DOHH2 (cell line): Measurements from ENCODE around the gene CCNE1.

Experiments used
- H3F3A ChIP-seq: fragments of 200-600 bp; sonication (generic), shearing (Covaris generic); 2 replicates; pipeline ENCODE4 v1.6.0; 2016; ENCODE audit warnings: antibody characterized with exemption, mild to moderate bottlenecking; ENCODE audit not compliant: control insufficient read depth, insufficient read depth
- H3K27ac ChIP-seq: fragments of 200-600 bp; sonication (generic); 2 replicates; pipeline ENCODE4 v1.5.1; 2014; ENCODE audit warnings: low read depth, mild to moderate bottlenecking, low read length, moderate library complexity
- H3K27me3 ChIP-seq: fragments of 200-600 bp; sonication (generic); 2 replicates; pipeline ENCODE4 v1.6.1; 2014; ENCODE audit warnings: mild to moderate bottlenecking, low read length, mixed read lengths; ENCODE audit not compliant: control insufficient read depth
- H3K36me3 ChIP-seq: fragments of 200-600 bp; sonication (generic); 2 replicates; pipeline ENCODE4 v1.6.1; 2014; ENCODE audit warnings: mild to moderate bottlenecking, low read length, moderate library complexity, mixed read lengths; ENCODE audit not compliant: control insufficient read depth
- H3K4me1 ChIP-seq: fragments of 200-600 bp; sonication (generic); 2 replicates; pipeline ENCODE4 v1.6.1; 2014; ENCODE audit warnings: mild to moderate bottlenecking, low read length, mixed read lengths; ENCODE audit not compliant: control insufficient read depth
- H3K4me2 ChIP-seq: fragments of 200-600 bp; sonication (generic); 2 replicates; pipeline ENCODE4 v1.6.0; 2014; ENCODE audit warnings: mild to moderate bottlenecking, low read length, moderate library complexity
- H3K4me3 ChIP-seq: fragments of 200-600 bp; sonication (generic); 2 replicates; pipeline ENCODE4 v1.5.1; 2014; ENCODE audit warnings: mild to moderate bottlenecking, low read length, mixed read lengths
- H3K79me2 ChIP-seq: fragments of 200-600 bp; sonication (generic); 2 replicates; pipeline ENCODE4 v1.6.1; 2014; ENCODE audit warnings: mild to moderate bottlenecking, low read length, mixed read lengths; ENCODE audit not compliant: control insufficient read depth
- H3K9me2 ChIP-seq: fragments of 200-600 bp; sonication (generic); replicated peaks from 2 replicates; pipeline ENCODE4 v1.6.1; 2014; ENCODE audit warnings: mild to moderate bottlenecking, low read length, mixed read lengths; ENCODE audit not compliant: control insufficient read depth
- H3K9me3 ChIP-seq: fragments of 200-600 bp; sonication (generic); 2 replicates; pipeline ENCODE4 v1.6.1; 2014; ENCODE audit warnings: antibody characterized with exemption, low read length, mixed read lengths; ENCODE audit not compliant: control insufficient read depth, insufficient read depth
- H4K20me1 ChIP-seq: fragments of 200-600 bp; sonication (generic); 2 replicates; pipeline ENCODE4 v1.6.0; 2014; ENCODE audit warnings: low read depth, mild to moderate bottlenecking, antibody characterized with exemption, low read length, moderate library complexity; ENCODE audit not compliant: control insufficient read depth, insufficient read depth
- CTCF ChIP-seq: fragments of 200-600 bp; sonication (generic); IDR thresholded peaks from one replicate; pipeline ENCODE4 v1.5.1; 2014; ENCODE audit warnings: antibody characterized with exemption, mild to moderate bottlenecking, low read depth, low read length; ENCODE audit not compliant: poor library complexity, severe bottlenecking
- EZH2phosphoT487 ChIP-seq: fragments of 200-600 bp; sonication (generic); IDR thresholded peaks from 2 replicates; pipeline ENCODE4 v1.6.1; 2017; ENCODE audit warnings: borderline replicate concordance, mild to moderate bottlenecking, antibody characterized with exemption, low read length, moderate library complexity, mixed read lengths

Gene CCNE1

DNA sequence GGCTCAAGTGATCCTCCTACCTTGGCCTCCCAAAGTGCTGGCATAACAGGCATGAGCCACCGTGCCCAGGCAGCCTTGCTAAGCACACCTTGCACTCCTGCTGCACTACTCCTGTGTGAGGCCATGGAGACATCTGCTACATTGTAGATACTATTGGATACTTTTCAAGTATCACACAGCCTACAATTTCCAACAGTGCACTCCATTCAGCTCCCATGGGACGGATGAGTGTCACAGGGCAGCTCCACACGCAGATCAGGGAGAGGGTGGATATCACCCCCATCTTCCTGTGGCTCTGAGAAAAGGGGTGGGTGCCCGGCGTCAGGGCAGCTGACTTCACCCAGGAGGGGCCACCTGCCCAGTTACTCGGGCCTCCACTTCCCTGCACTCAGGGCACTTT is 39.1 kb upstream of the CCNE1 start:
- H4K20me1 ChIP-seq: no peaks in the 10 kb centered on the region
- no peaks in the 10 kb centered on the region for H3K36me3 ChIP-seq
- H3K4me3 ChIP-seq: no peak overlapping the region
- H3K4me2 ChIP-seq: no peak overlapping the region
- H3K27ac ChIP-seq: no peak overlapping the region
- no peaks in the 10 kb centered on the region for H3K9me2 ChIP-seq
- H3F3A ChIP-seq: no peaks in the 10 kb centered on the region
- no peaks in the 10 kb centered on the region for H3K4me1 ChIP-seq
- no peaks in the 10 kb centered on the region for H3K79me2 ChIP-seq
- no peak for TF ChIP-seq CTCF
- no peak for TF ChIP-seq EZH2phosphoT487
- no peaks in the 10 kb centered on the region for H3K9me3 ChIP-seq
- no peaks in the 10 kb centered on the region for H3K27me3 ChIP-seq

DNA sequence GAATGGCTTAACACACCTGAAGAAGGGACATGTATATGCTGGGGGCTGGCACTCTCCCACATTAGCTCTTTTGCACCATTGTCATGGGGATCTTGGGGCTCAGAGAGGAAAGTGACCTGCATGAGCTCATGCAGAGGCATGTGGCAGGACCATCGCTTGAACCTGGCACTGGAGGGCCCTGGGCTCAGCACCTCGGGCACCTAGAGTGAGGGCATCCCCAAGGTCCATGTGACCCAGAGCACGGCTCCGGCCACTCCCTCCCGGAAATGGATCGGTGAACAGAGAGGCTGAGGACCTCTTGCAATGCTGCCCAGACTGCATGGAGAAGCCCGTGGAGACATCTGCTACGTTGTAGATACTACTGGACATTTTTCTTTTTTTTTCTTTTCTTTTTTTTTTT is 38.6 kb upstream of the CCNE1 start:
- Histone ChIP-seq H3K4me3 (no peak overlapping the region), H3K4me2 (no peak overlapping the region), H3K36me3 (no peaks in the 10 kb centered on the region), H3K9me3 (no peaks in the 10 kb centered on the region), H3K79me2 (no peaks in the 10 kb centered on the region), H4K20me1 (no peaks in the 10 kb centered on the region), H3F3A (no peaks in the 10 kb centered on the region), H3K4me1 (no peaks in the 10 kb centered on the region), H3K27me3 (no peaks in the 10 kb centered on the region), H3K27ac (no peak overlapping the region), H3K9me2 (no peaks in the 10 kb centered on the region)
- TF ChIP-seq CTCF: no peak
- TF ChIP-seq EZH2phosphoT487: no peak

DNA sequence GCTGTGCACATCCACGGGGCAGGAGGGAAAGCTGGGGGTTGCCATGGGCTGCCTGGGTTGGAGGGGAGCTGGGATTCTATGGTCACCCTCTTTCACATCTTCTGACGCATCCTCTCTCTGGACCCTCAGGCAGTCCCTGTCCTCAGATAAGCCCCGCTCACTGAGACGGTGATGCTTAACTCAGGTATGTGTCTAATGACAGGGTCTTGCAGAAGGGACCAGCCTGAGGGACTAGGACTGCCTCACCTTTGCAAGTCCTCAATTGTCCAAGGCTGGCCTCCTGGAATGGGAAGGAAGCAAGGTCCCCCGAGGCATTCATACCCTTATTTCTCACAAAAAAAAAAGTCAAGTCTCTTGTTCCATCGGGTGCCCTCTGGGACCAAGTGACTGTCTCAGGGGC is 37.7 kb upstream of the CCNE1 start:
- Histone ChIP-seq H4K20me1 (no peaks in the 10 kb centered on the region), H3K9me2 (no peaks in the 10 kb centered on the region), H3K9me3 (no peaks in the 10 kb centered on the region), H3K4me3 (no peak overlapping the region), H3K79me2 (no peaks in the 10 kb centered on the region), H3K4me2 (no peak overlapping the region), H3K27me3 (no peaks in the 10 kb centered on the region), H3K4me1 (no peaks in the 10 kb centered on the region), H3F3A (no peaks in the 10 kb centered on the region), H3K36me3 (no peaks in the 10 kb centered on the region), H3K27ac (no peak overlapping the region)
- no peak for TF ChIP-seq CTCF
- no peak for TF ChIP-seq EZH2phosphoT487

DNA sequence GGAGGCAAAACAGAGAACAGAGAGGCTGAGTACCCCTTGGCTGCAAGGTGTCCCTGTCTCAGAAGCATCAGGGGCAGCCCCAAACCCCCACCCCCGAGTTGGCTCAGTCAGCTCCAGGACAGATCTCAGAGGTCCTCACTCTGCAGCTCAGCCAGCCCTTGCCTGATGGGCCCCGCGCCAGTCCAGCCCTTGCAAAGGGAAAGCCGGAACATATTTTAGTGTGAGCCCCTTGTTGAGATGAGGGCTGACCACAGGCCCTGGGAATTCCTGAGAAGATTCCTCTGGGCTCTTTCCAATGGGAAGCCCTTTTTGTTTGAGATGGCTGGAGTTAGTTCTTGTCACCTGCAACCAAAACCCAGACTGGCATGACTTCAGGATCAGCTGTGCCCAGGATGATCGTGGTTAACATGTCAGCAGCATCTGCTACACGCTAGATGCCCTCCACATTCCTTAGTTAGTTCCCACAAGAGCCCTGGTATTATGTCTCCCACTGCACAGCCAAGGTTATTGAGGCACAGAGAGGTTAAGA is 33.9 kb upstream of the CCNE1 start:
- Histone ChIP-seq H3K27ac (no peak overlapping the region), H3K79me2 (no peaks in the 10 kb centered on the region), H3K9me3 (no peaks in the 10 kb centered on the region), H4K20me1 (no peaks in the 10 kb centered on the region), H3K4me3 (no peak overlapping the region), H3K9me2 (no peaks in the 10 kb centered on the region), H3K4me1 (no peaks in the 10 kb centered on the region), H3F3A (no peaks in the 10 kb centered on the region), H3K4me2 (no peak overlapping the region), H3K27me3 (no peaks in the 10 kb centered on the region), H3K36me3 (no peaks in the 10 kb centered on the region)
- no peak for TF ChIP-seq CTCF
- no peak for TF ChIP-seq EZH2phosphoT487
